Activated T-helper 1 cell treated with anti-CD3 and anti-CD28 coated beads, Interleukin-12 subunit alpha, Interleukin-12 subunit beta, Interleukin-2, Interleukin-4 antibody, amounts not matched to agents 30 ng/mL and 10 ng/mL and 1 ng/mL, durations not matched to agents 14 hours and 24 hours and 36 hours (primary cell): Measurements from ENCODE around the gene ITPR2. TPM values are rescaled to one million over a fixed set of nuclear protein-coding genes. Genes with fewer than 3 reads are reported as not detected.
"Not testable (repeated sequence)": the region's sequence is repeated elsewhere in the genome, so short reads cannot be mapped to it uniquely, and the experiment has no call there.

Experiments used
- DNase-seq: peaks from one replicate; pipeline ENCODE4 v3.0.0; 2021; ENCODE audit warnings: low spot score
- H3K27ac Mint-ChIP-seq: one replicate; pipeline ENCODE4 v1.8.0; 2021; ENCODE audit warnings: mild to moderate bottlenecking, mixed read lengths
- H3K27me3 Mint-ChIP-seq: one replicate; pipeline ENCODE4 v1.8.0; 2022; ENCODE audit warnings: mild to moderate bottlenecking, moderate library complexity, mixed read lengths; ENCODE audit not compliant: insufficient read depth
- H3K36me3 Mint-ChIP-seq: one replicate; pipeline ENCODE4 v1.8.0; 2021; ENCODE audit warnings: low read depth, mixed read lengths
- H3K4me1 Mint-ChIP-seq: one replicate; pipeline ENCODE4 v1.8.0; 2021; ENCODE audit warnings: low read depth, mixed read lengths
- H3K4me3 Mint-ChIP-seq: one replicate; pipeline ENCODE4 v1.8.0; 2021; ENCODE audit warnings: mild to moderate bottlenecking, moderate library complexity, mixed read lengths
- H3K9me3 Mint-ChIP-seq: one replicate; pipeline ENCODE4 v1.8.0; 2021; ENCODE audit warnings: mixed read lengths
- intact Hi-C: fragments of 100-400 bp; cut with micrococcal nuclease; formaldehyde crosslinking; loops from one replicate; pipeline ENCODE4 v1.15.1; 2024
- total RNA-seq: library from RNA; stranded (reverse); gene quantifications from 2 replicates; pipeline ENCODE4 v1.2.3, GENCODE V29; 2022

Gene ITPR2
- total RNA-seq, 1 donor from 2014 or later: 34.2 TPM

GRCh38 chr12:26771861-26772260 is 61.1 kb downstream of the ITPR2 start:
- intact Hi-C loops: no loop called here
- no peak for DNase-seq
- Mint-ChIP-seq H3K4me3 (no peak overlapping the region), H3K27me3 (no peaks in the 10 kb centered on the region), H3K36me3 (peaks cover 17% of the 10 kb centered on the region), H3K27ac (no peak overlapping the region), H3K4me1 (peaks cover 28% of the 10 kb centered on the region), H3K9me3 (peaks cover 14% of the 10 kb centered on the region)

DNA sequence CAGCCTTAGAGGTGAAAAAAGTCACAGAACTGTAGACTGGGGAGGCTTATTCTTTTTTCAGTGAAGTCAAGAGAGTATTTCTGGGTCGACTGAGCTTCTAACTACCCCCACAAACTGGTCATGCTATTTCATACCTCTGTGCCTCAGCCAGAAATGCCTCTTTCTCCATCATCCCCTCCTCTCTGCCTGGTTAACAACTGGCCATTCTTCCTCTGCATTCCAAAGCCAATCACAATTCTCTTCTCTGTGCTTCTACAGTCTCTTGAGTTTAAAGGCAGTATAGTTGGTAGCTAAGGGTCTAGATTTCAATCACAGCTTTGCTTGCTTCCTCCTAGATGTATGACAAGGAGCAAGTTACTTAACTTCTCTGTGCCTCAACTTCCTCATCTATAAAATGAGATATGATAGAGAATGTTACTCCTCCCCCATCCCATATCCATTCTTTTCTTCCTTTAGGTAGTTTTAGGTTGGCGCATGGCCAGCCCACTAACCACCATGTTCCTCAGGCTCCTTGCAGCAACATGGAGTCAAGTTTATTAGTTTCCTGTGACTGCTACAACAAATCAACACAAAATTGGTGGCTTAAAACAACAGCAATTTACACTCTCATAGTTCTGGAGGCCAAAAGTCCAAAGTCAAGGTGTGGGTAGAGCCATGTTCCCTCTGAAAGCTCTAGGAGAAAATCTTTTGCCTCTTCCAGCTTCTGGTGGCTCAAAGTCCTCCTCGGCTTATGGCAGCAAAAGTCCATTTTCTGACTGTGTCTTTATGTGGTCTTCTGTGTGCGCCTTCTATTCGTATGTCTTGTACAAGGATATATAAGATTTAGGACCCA is 62.5 kb downstream of the ITPR2 start:
- no peaks in the 10 kb centered on the region for H3K27me3 Mint-ChIP-seq
- intact Hi-C loops: no loop called here
- H3K4me3 Mint-ChIP-seq: no peak overlapping the region
- peaks cover 17% of the 10 kb centered on the region for H3K36me3 Mint-ChIP-seq
- no peak overlapping the region for H3K27ac Mint-ChIP-seq
- H3K4me1 Mint-ChIP-seq: peaks cover 32% of the 10 kb centered on the region
- no peak for DNase-seq
- peaks cover 9% of the 10 kb centered on the region for H3K9me3 Mint-ChIP-seq

DNA sequence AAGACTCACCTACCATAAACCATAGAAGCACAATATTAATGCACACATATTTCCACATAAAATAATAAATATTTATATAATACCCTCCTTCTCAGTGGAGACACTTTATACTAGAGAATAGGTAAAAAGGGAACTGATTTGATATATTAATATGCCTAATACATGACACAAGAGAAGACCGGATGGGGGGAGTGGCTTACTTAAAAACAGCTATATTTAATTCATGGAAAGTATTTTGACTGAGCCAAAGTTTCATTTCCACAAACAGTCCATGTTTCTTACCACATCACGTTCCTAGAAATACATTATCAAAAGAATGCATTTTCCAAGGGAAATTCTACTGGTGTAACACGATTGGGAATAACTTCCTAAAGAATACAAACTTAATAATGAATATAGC is 63.4 kb downstream of the ITPR2 start:
- no peak for DNase-seq
- H3K4me1 Mint-ChIP-seq: peaks cover 32% of the 10 kb centered on the region
- no peak overlapping the region for H3K4me3 Mint-ChIP-seq
- H3K36me3 Mint-ChIP-seq: peaks cover 15% of the 10 kb centered on the region
- H3K9me3 Mint-ChIP-seq: peaks cover 3% of the 10 kb centered on the region
- no peak overlapping the region for H3K27ac Mint-ChIP-seq
- no peaks in the 10 kb centered on the region for H3K27me3 Mint-ChIP-seq
- intact Hi-C loops: no loop called here

- intact Hi-C loops: no loop called here
- Mint-ChIP-seq H3K4me3 (no peak overlapping the region), H3K36me3 (peaks cover 19% of the 10 kb centered on the region), H3K27me3 (no peaks in the 10 kb centered on the region), H3K9me3 (peaks cover 6% of the 10 kb centered on the region), H3K4me1 (peaks cover 32% of the 10 kb centered on the region), H3K27ac (no peak overlapping the region)
- no peak for DNase-seq
These were observed 64.1 kb downstream of the ITPR2 start for GRCh38 chr12:26768611-26769603.

- H3K9me3 Mint-ChIP-seq: peaks cover 14% of the 10 kb centered on the region
- peaks cover 32% of the 10 kb centered on the region for H3K4me1 Mint-ChIP-seq
- intact Hi-C loops: no loop called here
- no peak for DNase-seq
- no peak overlapping the region for H3K4me3 Mint-ChIP-seq
- peaks cover 20% of the 10 kb centered on the region for H3K36me3 Mint-ChIP-seq
- H3K27me3 Mint-ChIP-seq: no peaks in the 10 kb centered on the region
- H3K27ac Mint-ChIP-seq: no peak overlapping the region
These were observed 65.1 kb downstream of the ITPR2 start for GRCh38 chr12:26767865-26768264.

GRCh38 chr12:26767116-26767515 is 65.9 kb downstream of the ITPR2 start:
- Mint-ChIP-seq H3K4me1 (peaks cover 32% of the 10 kb centered on the region), H3K9me3 (peaks cover 18% of the 10 kb centered on the region), H3K4me3 (no peak overlapping the region), H3K27ac (no peak overlapping the region), H3K36me3 (peaks cover 21% of the 10 kb centered on the region), H3K27me3 (no peaks in the 10 kb centered on the region)
- no peak for DNase-seq
- intact Hi-C loops: no loop called here

DNA sequence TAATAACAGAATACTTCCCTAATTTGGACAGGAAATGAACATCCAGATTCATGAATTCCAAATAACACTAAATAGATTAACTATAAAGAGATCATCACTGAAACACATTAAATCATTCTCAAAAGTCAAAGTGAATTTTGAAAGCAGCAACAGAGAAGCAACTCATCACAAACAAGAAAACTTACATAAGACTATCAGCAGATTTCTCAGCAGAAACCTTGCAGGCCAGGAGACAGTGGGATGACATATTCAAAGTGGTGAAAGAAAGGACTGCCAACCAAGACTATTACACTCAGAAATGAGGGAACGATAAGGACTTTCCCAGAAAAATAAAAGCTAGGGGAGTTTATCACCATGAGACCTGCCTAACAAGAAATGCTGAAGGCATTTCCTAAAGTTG is 70.8 kb downstream of the ITPR2 start:
- Mint-ChIP-seq H3K9me3 (peaks cover 55% of the 10 kb centered on the region), H3K27ac (no peak overlapping the region), H3K4me1 (peaks cover 7% of the 10 kb centered on the region), H3K27me3 (no peaks in the 10 kb centered on the region), H3K36me3 (peaks cover 28% of the 10 kb centered on the region), H3K4me3 (no peak overlapping the region)
- DNase-seq: no peak
- intact Hi-C loops: no loop called here

DNA sequence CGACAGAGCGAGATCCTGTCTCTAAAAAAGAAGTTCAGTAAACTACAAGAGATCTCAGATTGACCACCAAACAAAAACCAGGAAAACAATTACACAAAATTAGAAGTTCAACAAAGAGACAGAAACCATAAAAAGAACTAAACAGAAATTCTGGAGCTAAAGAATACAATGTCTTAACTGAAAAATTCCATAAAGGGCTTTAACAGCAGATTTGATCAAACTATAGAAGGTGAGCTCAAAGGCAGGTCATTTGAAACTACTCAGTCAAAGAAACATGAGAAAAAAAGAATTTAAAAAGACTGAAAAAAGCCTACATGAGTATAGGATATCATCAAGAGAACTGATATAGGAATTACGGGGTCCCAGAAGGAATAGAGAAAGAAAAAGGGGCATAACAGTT is 71.2 kb downstream of the ITPR2 start:
- Mint-ChIP-seq H3K4me1 (peaks cover 3% of the 10 kb centered on the region), H3K27ac (no peak overlapping the region), H3K4me3 (no peak overlapping the region), H3K36me3 (peaks cover 26% of the 10 kb centered on the region), H3K27me3 (no peaks in the 10 kb centered on the region), H3K9me3 (peaks cover 55% of the 10 kb centered on the region)
- intact Hi-C loops: no loop called here
- no peak for DNase-seq

- Mint-ChIP-seq H3K36me3 (peaks cover 23% of the 10 kb centered on the region), H3K27me3 (no peaks in the 10 kb centered on the region), H3K9me3 (peaks cover 64% of the 10 kb centered on the region), H3K27ac (no peak overlapping the region), H3K4me1 (no peaks in the 10 kb centered on the region), H3K4me3 (no peak overlapping the region)
- intact Hi-C loops: no loop called here
- no peak for DNase-seq
These were observed 72.2 kb downstream of the ITPR2 start for GRCh38 chr12:26760657-26761293.

DNA sequence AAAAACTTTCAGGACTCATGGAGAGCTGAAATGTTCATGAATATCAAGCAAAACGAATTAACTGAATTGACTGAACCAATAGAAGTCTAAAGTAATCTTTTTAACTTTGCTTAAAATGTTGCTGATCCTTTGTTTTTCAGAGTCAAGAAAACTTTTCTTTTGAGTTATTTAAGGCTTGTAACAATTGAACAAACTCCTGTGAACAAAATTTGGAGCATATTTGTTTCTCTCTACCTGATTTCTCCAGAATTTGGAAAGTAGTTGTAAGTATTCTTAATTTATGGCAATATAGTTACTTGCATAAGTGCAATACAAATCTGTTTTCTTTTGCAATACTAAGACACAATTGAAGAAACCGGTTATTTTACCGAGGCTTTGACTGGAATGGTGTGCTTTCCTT is 77.6 kb downstream of the ITPR2 start:
- H3K4me3 Mint-ChIP-seq, H3K27me3 Mint-ChIP-seq, intact Hi-C loops, DNase-seq, H3K4me1 Mint-ChIP-seq, H3K27ac Mint-ChIP-seq: not testable (repeated sequence)
- H3K36me3 Mint-ChIP-seq: peaks cover 13% of the 10 kb centered on the region
- peaks cover 56% of the 10 kb centered on the region for H3K9me3 Mint-ChIP-seq

DNA sequence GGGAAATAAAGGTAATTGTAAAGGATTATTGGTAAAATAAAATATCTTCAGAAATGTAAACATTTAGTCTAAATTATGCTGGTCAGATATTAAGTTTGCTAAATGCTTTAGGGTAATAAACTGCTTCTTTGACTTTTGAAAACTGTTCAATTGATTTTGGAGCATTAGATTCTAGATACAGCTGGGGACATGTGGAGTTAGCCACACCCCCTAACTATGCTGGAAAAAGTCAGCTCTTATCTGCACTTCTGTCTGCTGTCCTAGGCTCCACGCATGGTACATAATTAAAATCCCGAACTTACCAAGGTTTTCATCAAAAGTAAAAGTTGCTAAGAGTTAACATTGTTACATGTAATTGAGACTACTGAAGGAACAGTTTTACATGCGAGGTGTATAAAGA is 78.8 kb downstream of the ITPR2 start:
- Mint-ChIP-seq H3K36me3 (peaks cover 13% of the 10 kb centered on the region), H3K27ac (no peak overlapping the region), H3K4me3 (no peak overlapping the region), H3K9me3 (peaks cover 54% of the 10 kb centered on the region), H3K27me3 (no peaks in the 10 kb centered on the region), H3K4me1 (peaks cover 21% of the 10 kb centered on the region)
- DNase-seq: no peak
- intact Hi-C loops: no loop called here

DNA sequence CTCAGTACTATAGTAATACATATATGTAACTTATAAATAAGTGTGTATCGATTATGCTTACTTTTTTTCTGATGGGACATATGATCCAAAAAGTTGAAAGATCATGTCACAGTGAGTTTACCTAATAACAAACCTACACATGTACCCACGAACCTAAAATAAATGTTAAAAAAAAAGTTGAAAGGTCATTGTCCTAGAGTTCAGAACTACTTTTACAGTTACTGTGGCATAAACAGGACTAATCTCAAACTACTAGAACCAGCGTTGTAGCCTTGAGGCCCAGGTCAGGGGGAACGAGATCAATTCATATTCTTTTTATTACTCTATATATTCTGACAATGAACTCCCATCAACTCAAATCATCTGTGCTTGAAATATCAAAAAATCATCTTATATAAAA is 81.8 kb downstream of the ITPR2 start:
- no peak for DNase-seq
- no peaks in the 10 kb centered on the region for H3K27me3 Mint-ChIP-seq
- H3K4me3 Mint-ChIP-seq: no peak overlapping the region
- H3K36me3 Mint-ChIP-seq: peaks cover 12% of the 10 kb centered on the region
- H3K9me3 Mint-ChIP-seq: peaks cover 30% of the 10 kb centered on the region
- intact Hi-C loops: no loop called here
- peaks cover 49% of the 10 kb centered on the region for H3K4me1 Mint-ChIP-seq
- H3K27ac Mint-ChIP-seq: no peak overlapping the region
